ENCODE results near the gene RHOB.

Gene RHOB

GRCh38 chr2:20436716-20437470 lies 10.0 kb upstream of the RHOB start:
- DNase-seq: no peak

GRCh38 chr2:20438334-20439192 lies 8.3 kb upstream of the RHOB start:
- DNase-seq: no peak

GRCh38 chr2:20439193-20439475 lies 7.7 kb upstream of the RHOB start:
- DNase-seq: no peak

GRCh38 chr2:20439503-20439902 lies 7.4 kb upstream of the RHOB start:
- no peak for DNase-seq

GRCh38 chr2:20440001-20440560 lies 6.8 kb upstream of the RHOB start:
- DNase-seq: no peak

GRCh38 chr2:20443276-20443920 lies 3.5 kb upstream of the RHOB start:
- DNase-seq: peak; percentile 69

- peak; percentile 49 for DNase-seq
Observed at GRCh38 chr2:20444101-20444992, 2.5 kb upstream of the RHOB start.

GRCh38 chr2:20444993-20445910 lies 1.6 kb upstream of the RHOB start:
- no peak for DNase-seq

- DNase-seq: no peak
Observed at GRCh38 chr2:20446255-20446916, 488 bp upstream of the RHOB start.

- peak; percentile 83 for DNase-seq
Observed at GRCh38 chr2:20447437-20448245, 767 bp downstream of the RHOB start.

GRCh38 chr2:20448246-20448976 lies 1.5 kb downstream of the RHOB start:
- peak; percentile 43 for DNase-seq

- no peak for DNase-seq
Observed at GRCh38 chr2:20448977-20449306, 2.1 kb downstream of the RHOB start.

GRCh38 chr2:20449501-20450200 lies 2.8 kb downstream of the RHOB start:
- no peak for DNase-seq

- DNase-seq: peak; percentile 46
Observed at GRCh38 chr2:20450201-20450999, 3.5 kb downstream of the RHOB start.

- no peak for DNase-seq
Observed at GRCh38 chr2:20451000-20451290, 4.1 kb downstream of the RHOB start.

- no peak for DNase-seq
Observed at GRCh38 chr2:20451341-20451740, 4.5 kb downstream of the RHOB start.

- no peak for DNase-seq
Observed at GRCh38 chr2:20451761-20452499, 5.1 kb downstream of the RHOB start.

All from right kidney (tissue), 1 donor.